GM19023 (cell line): Measurements from ENCODE around the gene PIP5K1B.

Source experiments
- ATAC-seq: cut with Tn5 transposase; IDR thresholded peaks from one replicate; pipeline ENCODE4 v1.9.1; 2021; ENCODE audit warnings: mild to moderate bottlenecking, moderate library complexity; ENCODE audit not compliant: unreplicated experiment

Gene PIP5K1B

GRCh38 chr9:69014013-69014412 is 309.0 kb downstream of the PIP5K1B start, which contains the start of gene PRKACG:
TSS of gene PRKACG (minus strand) at chr9:69014113. CDS start at chr9:69014092, 21 bp downstream.
- ATAC-seq, result no peak

GRCh38 chr9:69016191-69017096 is 311.4 kb downstream of the PIP5K1B start:
- no peak for ATAC-seq

- ATAC-seq, result no peak
Measured at GRCh38 chr9:69018737-69019136, 313.7 kb downstream of the PIP5K1B start.

GRCh38 chr9:69019808-69020207 is 314.8 kb downstream of the PIP5K1B start:
- no peak for ATAC-seq

- ATAC-seq, result no peak
Measured at GRCh38 chr9:69020301-69021145, 315.5 kb downstream of the PIP5K1B start.

- no peak for ATAC-seq
Measured at GRCh38 chr9:69023650-69024049, 318.6 kb downstream of the PIP5K1B start.

- peak; percentile 71 for ATAC-seq
Measured at GRCh38 chr9:69027355-69028097, 322.5 kb downstream of the PIP5K1B start.

GRCh38 chr9:69028754-69029153 is 323.7 kb downstream of the PIP5K1B start:
- no peak for ATAC-seq

GRCh38 chr9:69029535-69029934 is 324.5 kb downstream of the PIP5K1B start:
- ATAC-seq, result no peak

GRCh38 chr9:69030851-69031645 is 326.0 kb downstream of the PIP5K1B start:
- ATAC-seq, result no peak

- ATAC-seq, result no peak
Measured at GRCh38 chr9:69034071-69034470, 329.0 kb downstream of the PIP5K1B start.

GRCh38 chr9:69035438-69036308 is 330.6 kb downstream of the PIP5K1B start, which contains the start of gene FXN:
TSS of gene FXN (plus strand) at chr9:69035752. CDS start at chr9:69035783, 31 bp downstream.
- peak; percentile 93 for ATAC-seq

- ATAC-seq, result peak; percentile 35
Measured at GRCh38 chr9:69036309-69036708, 331.3 kb downstream of the PIP5K1B start.

GRCh38 chr9:69036799-69037198 is 331.8 kb downstream of the PIP5K1B start:
- ATAC-seq, result no peak

- ATAC-seq, result no peak
Measured at GRCh38 chr9:69040646-69041045, 335.6 kb downstream of the PIP5K1B start.

GRCh38 chr9:69044240-69045219 is 339.5 kb downstream of the PIP5K1B start:
- ATAC-seq, result no peak

GRCh38 chr9:69045821-69046220 is 340.8 kb downstream of the PIP5K1B start:
- ATAC-seq, result no peak

GRCh38 chr9:69046723-69047122 is 341.7 kb downstream of the PIP5K1B start:
- no peak for ATAC-seq
